Measurements from ENCODE around the gene HOXD9. TPM values are rescaled to one million over a fixed set of nuclear protein-coding genes. Genes with fewer than 3 reads are reported as not detected.

Gene HOXD9
- total RNA-seq, 1 donor from 2014 or later, result 0.16 TPM

DNA sequence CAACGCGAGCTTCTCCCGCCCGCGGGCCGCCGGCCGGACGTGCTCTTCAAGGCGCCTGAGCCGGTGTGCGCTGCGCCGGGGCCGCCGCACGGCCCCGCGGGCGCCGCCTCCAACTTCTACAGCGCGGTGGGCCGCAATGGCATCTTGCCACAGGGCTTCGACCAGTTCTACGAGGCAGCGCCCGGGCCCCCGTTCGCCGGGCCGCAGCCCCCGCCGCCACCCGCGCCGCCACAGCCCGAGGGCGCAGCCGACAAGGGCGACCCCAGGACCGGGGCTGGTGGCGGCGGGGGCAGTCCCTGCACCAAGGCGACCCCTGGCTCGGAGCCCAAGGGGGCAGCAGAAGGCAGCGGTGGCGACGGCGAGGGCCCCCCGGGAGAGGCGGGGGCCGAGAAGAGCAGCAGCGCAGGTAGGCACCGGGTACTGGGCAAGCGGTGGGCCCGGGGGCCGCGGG, 14.8 kb upstream of the HOXD9 start:
- intact Hi-C loops (cut with micrococcal nuclease), result no loop called here
- no peak for TF ChIP-seq CTCF (IDR thresholded peaks at IDR 0.05; ENCODE audit: borderline replicate concordance)
- H3K27ac ChIP-seq (replicated peaks), result no peak overlapping the region

DNA sequence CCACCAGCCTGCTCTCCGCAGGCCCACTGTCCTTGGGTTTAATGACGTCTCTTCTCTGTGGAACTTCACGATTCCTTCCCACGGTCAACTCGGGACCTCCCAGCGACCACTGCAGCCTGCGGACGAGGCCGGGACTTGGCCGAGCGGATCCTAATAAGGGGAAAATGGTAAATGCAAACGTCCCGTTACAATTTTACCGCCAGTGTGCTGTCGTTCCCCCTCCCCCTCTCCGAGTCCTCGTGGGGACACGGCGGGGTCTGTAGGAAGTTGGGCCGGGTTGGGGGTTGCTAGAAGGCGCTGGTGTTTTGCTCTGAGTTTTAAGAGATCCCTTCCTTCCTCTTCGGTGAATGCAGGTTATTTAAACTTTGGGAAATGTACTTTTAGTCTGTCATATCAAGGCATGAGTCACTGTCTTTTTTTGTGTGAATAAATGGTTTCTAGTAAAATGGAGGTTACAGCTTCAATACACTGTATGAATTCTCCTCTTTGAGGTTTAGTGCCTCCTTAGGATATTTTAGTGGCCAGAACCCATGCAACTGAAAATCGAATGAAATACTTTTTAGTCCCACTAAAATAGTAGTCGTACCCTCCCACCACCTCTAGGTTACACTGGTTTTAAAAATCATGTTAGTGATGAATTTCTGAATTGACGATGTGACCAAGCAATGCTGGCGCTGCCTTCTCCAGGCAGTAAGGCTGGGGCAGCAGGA, 13.2 kb upstream of the HOXD9 start:
- no peaks in the 10 kb centered on the region for H3K9me3 ChIP-seq (replicated peaks)
- H3K36me3 ChIP-seq, result no peaks in the 10 kb centered on the region
- H3K4me1 ChIP-seq, result peaks cover 37% of the 10 kb centered on the region
- H3K27me3 ChIP-seq (ENCODE audit: low read depth), result peaks cover 99% of the 10 kb centered on the region
- H3K27ac ChIP-seq (replicated peaks), result no peak overlapping the region
- DNase-seq, result no peak
- intact Hi-C loops (cut with micrococcal nuclease), result no loop called here
- no peak for TF ChIP-seq CTCF (IDR thresholded peaks at IDR 0.05; ENCODE audit: borderline replicate concordance)
- no peak overlapping the region for H3K4me3 ChIP-seq

More for the DNA sequence above, 14.8 kb upstream of the HOXD9 start:
- DNase-seq, result no peak
- Histone ChIP-seq H3K27me3 (ENCODE audit: low read depth) (peaks cover 99% of the 10 kb centered on the region), H3K36me3 (no peaks in the 10 kb centered on the region), H3K4me1 (peaks cover 44% of the 10 kb centered on the region), H3K9me3 (replicated peaks) (no peaks in the 10 kb centered on the region), H3K4me3 (no peak overlapping the region)

- H3K4me1 ChIP-seq, result peaks cover 31% of the 10 kb centered on the region
- TF ChIP-seq CTCF (IDR thresholded peaks at IDR 0.05; ENCODE audit: borderline replicate concordance), result no peak
- no peak overlapping the region for H3K27ac ChIP-seq (replicated peaks)
These were observed 12.6 kb upstream of the HOXD9 start for GRCh38 chr2:176109946-176110345.

GRCh38 chr2:176110415-176111308, 11.9 kb upstream of the HOXD9 start:
- no peak for DNase-seq
- H3K27ac ChIP-seq (replicated peaks), result no peak overlapping the region
- H3K9me3 ChIP-seq (replicated peaks), result no peaks in the 10 kb centered on the region
- intact Hi-C loops (cut with micrococcal nuclease), result no loop called here
- no peaks in the 10 kb centered on the region for H3K36me3 ChIP-seq
- no peak overlapping the region for H3K4me3 ChIP-seq
- H3K4me1 ChIP-seq, result peaks cover 29% of the 10 kb centered on the region
- no peak for TF ChIP-seq CTCF (IDR thresholded peaks at IDR 0.05; ENCODE audit: borderline replicate concordance)
- peaks cover 99% of the 10 kb centered on the region for H3K27me3 ChIP-seq (ENCODE audit: low read depth)

More at GRCh38 chr2:176109946-176110345, 12.6 kb upstream of the HOXD9 start:
- intact Hi-C loops (cut with micrococcal nuclease), result no loop called here
- Histone ChIP-seq H3K27me3 (ENCODE audit: low read depth) (peaks cover 99% of the 10 kb centered on the region), H3K4me3 (no peak overlapping the region), H3K9me3 (replicated peaks) (no peaks in the 10 kb centered on the region), H3K36me3 (no peaks in the 10 kb centered on the region)
- no peak for DNase-seq

- H3K4me3 ChIP-seq, result no peak overlapping the region
- no peak overlapping the region for H3K27ac ChIP-seq (replicated peaks)
- DNase-seq, result no peak
- no peaks in the 10 kb centered on the region for H3K9me3 ChIP-seq (replicated peaks)
- H3K4me1 ChIP-seq, result peaks cover 28% of the 10 kb centered on the region
- intact Hi-C loops (cut with micrococcal nuclease), result no loop called here
- TF ChIP-seq CTCF (IDR thresholded peaks at IDR 0.05; ENCODE audit: borderline replicate concordance), result peak; percentile 58
- no peaks in the 10 kb centered on the region for H3K36me3 ChIP-seq
- H3K27me3 ChIP-seq (ENCODE audit: low read depth), result peaks cover 99% of the 10 kb centered on the region
These were observed 11.2 kb upstream of the HOXD9 start for GRCh38 chr2:176111309-176111663.

All from left ventricle myocardium inferior (tissue), 1 donor.